Loucy (cell line): ENCODE measurements around the gene RPN2.

ENCODE experiments used
- H2AFZ ChIP-seq: fragments of 200-600 bp; sonication (generic); 2 replicates; pipeline ENCODE4 v1.6.0; 2016; ENCODE audit warnings: antibody characterized with exemption, mild to moderate bottlenecking, low read length, moderate library complexity
- H3F3A ChIP-seq: fragments of 200-600 bp; 2 replicates; pipeline ENCODE4 v1.6.0; 2016; ENCODE audit warnings: antibody characterized with exemption, low read depth, mild to moderate bottlenecking
- H3K27me3 ChIP-seq: fragments of 200-600 bp; sonication (generic); 2 replicates; pipeline ENCODE4 v1.6.1; 2014; ENCODE audit warnings: low read length, mild to moderate bottlenecking; ENCODE audit not compliant: insufficient read depth, poor library complexity, severe bottlenecking
- H3K36me3 ChIP-seq: fragments of 200-600 bp; sonication (generic); 2 replicates; pipeline ENCODE4 v1.6.1; 2016; ENCODE audit warnings: low read length; ENCODE audit not compliant: insufficient read depth
- H3K4me1 ChIP-seq: fragments of 200-600 bp; sonication (generic); 2 replicates; pipeline ENCODE4 v1.5.1; 2014; ENCODE audit warnings: low read length, mild to moderate bottlenecking; ENCODE audit not compliant: insufficient read depth, poor library complexity, severe bottlenecking
- H3K4me2 ChIP-seq: fragments of 200-600 bp; sonication (generic); 2 replicates; pipeline ENCODE4 v1.6.0; 2014; ENCODE audit warnings: antibody characterized with exemption, low read length, low read depth, mild to moderate bottlenecking; ENCODE audit not compliant: poor library complexity, severe bottlenecking
- H3K4me3 ChIP-seq: fragments of 200-600 bp; sonication (generic); 2 replicates; pipeline ENCODE4 v1.5.1; 2014; ENCODE audit warnings: low read length, mild to moderate bottlenecking, mixed read lengths; ENCODE audit not compliant: poor library complexity, severe bottlenecking
- H3K79me2 ChIP-seq: fragments of 200-600 bp; sonication (generic); 2 replicates; pipeline ENCODE4 v1.6.1; 2014; ENCODE audit warnings: low read length; ENCODE audit not compliant: insufficient read depth
- H3K9ac ChIP-seq: fragments of 200-600 bp; sonication (generic); 2 replicates; pipeline ENCODE4 v1.6.0; 2014; ENCODE audit warnings: mild to moderate bottlenecking, low read depth, low read length, moderate library complexity; ENCODE audit not compliant: poor library complexity, severe bottlenecking
- H3K9me2 ChIP-seq: fragments of 200-600 bp; sonication (generic); replicated peaks from 2 replicates; pipeline ENCODE4 v1.6.1; 2016; ENCODE audit warnings: low read depth, low read length, mixed read lengths
- H3K9me3 ChIP-seq: fragments of 200-600 bp; sonication (generic); 2 replicates; pipeline ENCODE4 v1.6.1; 2014; ENCODE audit warnings: mild to moderate bottlenecking, antibody characterized with exemption, low read length, low read depth; ENCODE audit not compliant: insufficient read depth
- H4K20me1 ChIP-seq: fragments of 200-600 bp; sonication (generic); 2 replicates; pipeline ENCODE4 v1.6.0; 2014; ENCODE audit warnings: antibody characterized with exemption, low read length, mild to moderate bottlenecking; ENCODE audit not compliant: insufficient read depth, poor library complexity, severe bottlenecking
- CTCF ChIP-seq: fragments of 200-600 bp; sonication (generic); conservative IDR thresholded peaks from 2 replicates; pipeline ENCODE4 v1.5.1; 2014; ENCODE audit warnings: mild to moderate bottlenecking, antibody characterized with exemption, low read length
- EZH2phosphoT487 ChIP-seq: fragments of 200-600 bp; IDR thresholded peaks from 2 replicates; pipeline ENCODE4 v1.6.1; 2018; ENCODE audit warnings: antibody characterized with exemption, mild to moderate bottlenecking, moderate library complexity, borderline replicate concordance

Gene RPN2

GRCh38 chr20:37154684-37155298 is 24.3 kb upstream of the RPN2 start:
- Histone ChIP-seq H2AFZ (no peak overlapping the region), H3F3A (no peaks in the 10 kb centered on the region), H4K20me1 (no peaks in the 10 kb centered on the region), H3K27me3 (no peaks in the 10 kb centered on the region), H3K9ac (no peak overlapping the region), H3K9me2 (no peaks in the 10 kb centered on the region), H3K36me3 (no peaks in the 10 kb centered on the region), H3K79me2 (no peaks in the 10 kb centered on the region), H3K4me3 (no peak overlapping the region), H3K4me2 (no peak overlapping the region), H3K4me1 (no peaks in the 10 kb centered on the region), H3K9me3 (no peaks in the 10 kb centered on the region)
- TF ChIP-seq EZH2phosphoT487 (no peak), CTCF (no peak)

DNA sequence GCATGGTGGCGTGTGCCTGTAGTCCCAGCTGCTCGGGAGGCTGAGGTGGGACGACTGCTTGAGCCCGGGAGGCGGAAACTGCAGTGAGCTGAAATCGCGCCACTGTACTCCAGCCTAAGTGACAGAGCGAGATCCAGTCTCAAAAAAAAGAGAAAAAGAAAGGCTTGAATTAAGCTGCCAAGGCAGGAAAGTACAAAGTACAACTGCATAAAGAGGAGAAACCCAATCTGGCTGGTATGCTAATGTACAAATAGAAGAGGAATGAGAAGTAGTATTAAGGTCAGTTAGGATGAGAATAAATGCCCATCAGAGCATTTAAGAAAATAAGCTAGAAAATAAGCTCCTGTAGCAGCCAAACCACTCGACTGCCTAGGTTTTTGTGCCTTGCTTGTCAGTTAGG is 23.1 kb upstream of the RPN2 start:
- Histone ChIP-seq H4K20me1 (no peaks in the 10 kb centered on the region), H3K4me3 (no peak overlapping the region), H3K4me1 (no peaks in the 10 kb centered on the region), H3F3A (no peaks in the 10 kb centered on the region), H3K4me2 (no peak overlapping the region), H3K9me2 (no peaks in the 10 kb centered on the region), H3K36me3 (no peaks in the 10 kb centered on the region), H3K79me2 (no peaks in the 10 kb centered on the region), H3K9ac (no peak overlapping the region), H3K27me3 (no peaks in the 10 kb centered on the region), H3K9me3 (no peaks in the 10 kb centered on the region), H2AFZ (no peak overlapping the region)
- TF ChIP-seq EZH2phosphoT487 (no peak), CTCF (no peak)

DNA sequence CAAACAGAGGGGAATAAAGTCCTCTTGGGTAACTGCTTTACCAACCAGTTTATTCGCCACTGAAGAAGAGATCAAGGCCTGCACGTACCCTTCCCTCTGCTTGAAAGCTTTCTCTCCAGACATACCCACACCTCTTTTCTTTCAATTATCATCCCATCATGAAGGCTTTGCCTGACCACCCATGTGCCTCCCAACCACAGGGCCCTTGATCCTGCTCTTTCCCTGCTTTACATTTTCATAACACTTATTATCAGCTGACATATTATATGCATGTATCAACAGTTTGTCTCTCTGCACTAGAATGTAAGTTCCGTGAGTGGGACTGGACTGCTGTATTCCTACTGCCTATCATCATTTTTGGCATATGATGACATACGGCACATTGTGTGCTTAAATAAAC is 20.9 kb upstream of the RPN2 start:
- no peak overlapping the region for H3K4me2 ChIP-seq
- H3K9me3 ChIP-seq = no peaks in the 10 kb centered on the region
- H3K27me3 ChIP-seq = no peaks in the 10 kb centered on the region
- H3K36me3 ChIP-seq = no peaks in the 10 kb centered on the region
- H3K9me2 ChIP-seq = no peaks in the 10 kb centered on the region
- TF ChIP-seq EZH2phosphoT487 = no peak
- TF ChIP-seq CTCF = no peak
- no peak overlapping the region for H3K9ac ChIP-seq
- no peak overlapping the region for H3K4me3 ChIP-seq
- no peaks in the 10 kb centered on the region for H3K4me1 ChIP-seq
- H3F3A ChIP-seq = no peaks in the 10 kb centered on the region
- no peak overlapping the region for H2AFZ ChIP-seq
- H4K20me1 ChIP-seq = no peaks in the 10 kb centered on the region
- H3K79me2 ChIP-seq = no peaks in the 10 kb centered on the region
